ENCODE data around the gene TRABD2A. TPM values are rescaled to one million over a fixed set of nuclear protein-coding genes. Genes with fewer than 3 reads are reported as not detected.

The TRABD2A gene
- total RNA-seq, 1 experiment from 2014 or later = 4.6 TPM

- no peak for TF ChIP-seq TCF7L2 (IDR thresholded peaks at IDR 0.05; ENCODE audit: borderline replicate concordance, extremely low read depth, insufficient read depth, insufficient read length)
- TF ChIP-seq EZH2phosphoT487 (IDR thresholded peaks at IDR 0.05; ENCODE audit: borderline replicate concordance) = no peak
- TF ChIP-seq POLR2AphosphoS5 (IDR thresholded peaks at IDR 0.05; ENCODE audit: low read depth, low read length) = no peak
- TF ChIP-seq ZNF274 (IDR thresholded peaks at IDR 0.05; ENCODE audit: low read depth, low read length) = no peak
- TF ChIP-seq JUND (IDR thresholded peaks at IDR 0.05) = no peak
- no peak for TF ChIP-seq ELF1 (IDR thresholded peaks at IDR 0.05; ENCODE audit: borderline replicate concordance, low read depth)
Observed at GRCh38 chr2:84849271-84849952, 31.5 kb downstream of the TRABD2A start (continued).

GRCh38 chr2:84847326-84848050, 33.4 kb downstream of the TRABD2A start:
- no peak overlapping the region for H3K9ac ChIP-seq (ENCODE audit: low read length)
- no peak overlapping the region for H3K4me2 ChIP-seq (ENCODE audit: low read length)
- H4K20me1 ChIP-seq (ENCODE audit: insufficient read depth) = no peaks in the 10 kb centered on the region
- CTCF ChIA-PET = no interaction called here
- no peak overlapping the region for H3K27ac ChIP-seq (ENCODE audit: low read depth, low read length)
- TF ChIP-seq RAD21 (IDR thresholded peaks at IDR 0.05; ENCODE audit: low read depth) = no peak
- no peaks in the 10 kb centered on the region; the same call in 1 of the 2 replicates for H3K9me2 ChIP-seq (ENCODE audit: insufficient read depth)
- H2AFZ ChIP-seq (ENCODE audit: low read depth, low read length, poor library complexity, severe bottlenecking) = no peak overlapping the region
- DNase-seq (ENCODE audit: low read depth, low spot score) (no peak), ATAC-seq (no peak)
- no TSS peak for BruUV-seq (replicated peaks)
- peaks cover 0 to 3% of the 10 kb centered on the region in 2 experiments; a peak in 1 of 4 replicates for H3K4me1 ChIP-seq (ENCODE audit: control insufficient read depth in 1 of 2, insufficient read depth in 2 of 2, low read length in 2 of 2)
- H3K9me3 ChIP-seq (ENCODE audit: control insufficient read depth in 1 of 2, insufficient read depth in 1 of 2, low read depth in 1 of 2, low read length in 2 of 2) = no peaks in the 10 kb centered on the region
- intact Hi-C loops (cut with micrococcal nuclease) = no loop called here
- no peaks in the 10 kb centered on the region for H3K27me3 ChIP-seq (ENCODE audit: insufficient read depth, low read length)
- H3K36me3 ChIP-seq (ENCODE audit: control insufficient read depth in 1 of 2, insufficient read depth in 2 of 2, low read length in 2 of 2) = no peaks in the 10 kb centered on the region
- no peaks in the 10 kb centered on the region for H3K79me2 ChIP-seq (ENCODE audit: insufficient read depth, low read length)
- RAD21 ChIA-PET (ENCODE audit: low non-redundant PET in 1 of 2, low total read pairs in 2 of 2, uncharacterized antibody in 2 of 2, unreplicated experiment in 2 of 2) = no interaction called here
- POLR2A ChIA-PET = no interaction called here
- H3K4me3 ChIP-seq (replicated peaks in 1 of 2; ENCODE audit: low read depth in 1 of 2, low read length in 2 of 2) = no peak overlapping the region
